Renal cortex interstitium (tissue), 11 donors: ENCODE results near the gene ATP1A3. TPM values are rescaled to one million over a fixed set of nuclear protein-coding genes. Genes with fewer than 3 reads are reported as not detected.

Experiments
- DNase-seq, 11 donors: peaks; one replicate each; pipeline ENCODE4 v3.0.0-alpha.2; 2013; ENCODE audit warnings: low read depth in 9 of 11, low spot score in 4 of 11; ENCODE audit errors: extremely low read depth in 1 of 11
- polyA plus RNA-seq, 3 donors: library from polyadenylated mRNA; unstranded; fragments of 120-200 nt; gene quantifications; one replicate each; pipeline ENCODE4 v1.2.1, GENCODE V29; 2013; ENCODE audit not compliant: insufficient read length in 3 of 3

ATP1A3 gene
- polyA plus RNA-seq, 3 donors, result 0.39 to 0.99 TPM; not detected in 1

GRCh38 chr19:41924151-41925145 is 69.6 kb downstream of the ATP1A3 start:
- DNase-seq, result no peak

DNA sequence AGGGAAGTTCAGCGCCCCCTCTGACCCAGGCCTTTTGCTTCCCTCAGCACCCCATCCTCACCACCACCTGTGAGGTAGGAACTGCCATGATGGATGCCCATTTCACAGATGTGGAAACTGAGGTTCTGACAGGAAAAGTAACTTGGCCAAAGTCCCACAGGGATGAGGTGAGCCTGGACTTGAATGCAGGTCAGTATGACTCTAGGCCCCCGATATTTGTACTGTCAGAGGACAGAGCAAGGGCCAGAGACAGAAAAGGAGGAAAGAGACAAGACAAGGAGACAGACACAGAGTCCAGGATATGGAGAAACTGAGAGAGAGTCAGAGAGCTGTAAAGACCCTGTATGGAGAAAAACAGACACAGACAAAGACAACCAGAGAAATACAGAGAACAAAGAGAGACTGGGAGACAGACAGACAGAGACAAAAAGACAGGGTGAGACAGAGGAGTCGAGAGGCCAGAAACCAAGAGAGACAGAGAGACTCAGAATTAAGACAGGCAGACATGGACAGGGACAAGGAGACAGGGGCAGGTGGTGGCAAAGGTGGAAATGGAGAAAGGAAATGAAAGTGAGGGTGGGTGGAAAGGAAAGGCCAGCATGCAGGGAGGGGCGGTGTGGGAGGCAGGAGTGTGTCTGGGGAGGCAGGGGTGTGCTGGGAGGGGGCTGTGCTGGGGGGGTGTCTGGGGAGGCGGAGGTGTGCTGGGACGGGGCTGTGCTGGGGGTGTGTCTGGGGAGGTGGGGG is 70.8 kb downstream of the ATP1A3 start:
- no peak for DNase-seq

GRCh38 chr19:41922585-41922984 is 71.4 kb downstream of the ATP1A3 start:
- no peak for DNase-seq

GRCh38 chr19:41921577-41922576 is 72.2 kb downstream of the ATP1A3 start:
- DNase-seq, result no peak

DNA sequence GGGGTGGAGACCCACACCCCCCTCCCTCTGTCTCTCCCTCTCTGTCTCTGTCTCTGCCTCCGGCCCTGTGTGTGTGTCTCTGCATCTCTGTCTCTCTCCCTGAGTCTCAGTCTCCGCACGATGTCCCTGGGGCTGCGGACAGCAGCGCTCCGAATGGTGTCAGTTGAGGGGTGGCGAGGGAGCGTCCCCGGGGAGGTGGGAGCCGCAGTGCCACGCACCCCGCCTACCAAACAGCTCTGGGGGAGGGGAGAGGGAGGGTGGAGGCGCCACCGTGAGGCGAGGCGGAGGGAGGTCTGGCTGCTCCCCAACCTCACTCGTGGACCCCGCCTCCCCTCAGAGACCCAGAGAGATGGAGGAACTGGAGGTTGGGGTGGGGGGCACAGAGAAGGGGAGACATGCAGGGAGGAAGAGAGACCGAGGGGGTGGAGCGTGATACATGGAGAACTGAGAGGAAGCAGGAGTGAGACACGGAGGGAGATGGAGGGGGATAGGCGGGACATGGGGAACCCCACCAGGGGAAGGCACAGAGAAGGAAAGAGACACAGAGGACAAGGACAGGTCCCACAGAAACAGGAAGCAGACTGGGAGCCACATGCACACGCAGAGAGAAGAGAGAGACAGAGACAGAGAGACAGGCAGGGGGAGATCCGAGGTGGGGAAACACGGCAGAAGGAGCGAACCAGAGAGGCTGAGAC is 73.0 kb downstream of the ATP1A3 start:
- no peak for DNase-seq

- DNase-seq, result no peak
Observed at GRCh38 chr19:41919948-41920712, 73.9 kb downstream of the ATP1A3 start.

- DNase-seq, result no peak
Observed at GRCh38 chr19:41918653-41919244, 75.3 kb downstream of the ATP1A3 start.

- no peak for DNase-seq
Observed at GRCh38 chr19:41918095-41918494, 75.9 kb downstream of the ATP1A3 start.

DNA sequence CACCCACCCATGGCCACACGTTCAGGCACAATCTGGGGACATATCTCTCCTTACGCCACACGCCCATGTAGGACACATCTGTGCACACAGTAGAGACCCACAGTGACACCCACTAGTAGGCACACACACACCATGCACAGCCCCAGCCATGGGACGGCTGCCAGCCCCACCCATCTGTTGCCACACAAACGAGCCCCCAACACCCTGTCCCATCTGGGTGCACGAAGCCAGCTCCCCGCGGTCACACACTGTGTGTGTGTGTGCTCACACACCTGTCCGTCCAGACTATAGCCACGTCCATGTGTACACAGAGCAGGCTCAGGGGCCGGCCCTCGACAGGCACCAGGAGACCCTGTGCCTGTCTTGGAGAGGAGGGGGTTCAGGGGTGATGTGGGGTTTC is 76.4 kb downstream of the ATP1A3 start:
- no peak for DNase-seq

Other genes starting within 250 kb of the ATP1A3 start
- under 1 TPM; 0.06 to 0.22 (median 0.17) TPM for gene CEACAM6, start 238.7 kb downstream of the ATP1A3 start, polyA plus RNA-seq
- under 1 TPM in 2 of 3 donors, not detected in 1; 0.09 to 0.15 TPM for gene CEACAM3, start 197.6 kb downstream of the ATP1A3 start, polyA plus RNA-seq
- gene LYPD4, start 149.5 kb downstream of the ATP1A3 start, polyA plus RNA-seq, result not detected
- gene DMRTC2, start 149.2 kb downstream of the ATP1A3 start, polyA plus RNA-seq, result not detected
- gene RPS19, start 134.0 kb downstream of the ATP1A3 start, polyA plus RNA-seq, result 1,000 to 10,000 TPM; 1,302 to 1,867 (median 1,631) TPM
- 1 to 10 TPM in 2 of 3 donors, under 1 TPM in 1; 0.53 to 1.7 (median 1.6) TPM for gene CD79A, start 117.0 kb downstream of the ATP1A3 start, polyA plus RNA-seq
- 10 to 100 TPM; 40.1 to 63.7 (median 50.7) TPM for gene ARHGEF1, start 111.0 kb downstream of the ATP1A3 start, polyA plus RNA-seq
- under 1 TPM; 0.06 to 0.21 (median 0.12) TPM for gene ERFL, start 65.8 kb downstream of the ATP1A3 start, polyA plus RNA-seq
- 10 to 100 TPM; 47.5 to 85.4 (median 81.1) TPM for gene RABAC1, start 34.9 kb downstream of the ATP1A3 start, polyA plus RNA-seq
- 10 to 100 TPM; 19.0 to 33.6 (median 23.2) TPM for gene GRIK5, start 76.0 kb upstream of the ATP1A3 start, polyA plus RNA-seq
- gene ZNF574, start 81.9 kb upstream of the ATP1A3 start, polyA plus RNA-seq, result 10 to 100 TPM; 11.2 to 18.4 (median 15.4) TPM
- 1 to 10 TPM in 1 of 3 donors, under 1 TPM in 2; 0.67 to 1.3 (median 0.92) TPM for gene POU2F2, start 138.2 kb upstream of the ATP1A3 start, polyA plus RNA-seq
- 10 to 100 TPM; 23.8 to 30.5 (median 29.2) TPM for gene DEDD2, start 223.4 kb upstream of the ATP1A3 start, polyA plus RNA-seq
- 1 to 10 TPM; 7.6 to 9.2 (median 9.0) TPM for gene ZNF526, start 226.1 kb upstream of the ATP1A3 start, polyA plus RNA-seq
- 10 to 100 TPM; 63.5 to 80.8 (median 74.0) TPM for gene GSK3A, start 248.4 kb upstream of the ATP1A3 start, polyA plus RNA-seq